Ascending aorta (tissue), 2 donors: ENCODE results near the gene EXOC4. TPM values are rescaled to one million over a fixed set of nuclear protein-coding genes. Genes with fewer than 3 reads are reported as not detected.

Experiments
- DNase-seq, 2 donors: peaks; one replicate each; pipeline ENCODE4 v3.0.0-alpha.2; 2019; ENCODE audit warnings: low spot score in 2 of 2
- H3K27ac ChIP-seq, 2 donors: fragments of 200-600 bp; sonication (generic); one replicate each; pipeline ENCODE4 v1.5.1; 2016 to 2017; ENCODE audit warnings: mild to moderate bottlenecking in 1 of 2
- H3K27me3 ChIP-seq: fragments of 200-600 bp; sonication (generic); one replicate; pipeline ENCODE4 v1.5.1; 2017
- H3K36me3 ChIP-seq, 2 donors: fragments of 200-600 bp; sonication (generic); one replicate each; pipeline ENCODE4 v1.5.1; 2016
- H3K4me1 ChIP-seq, 2 donors: fragments of 200-600 bp; sonication (generic); one replicate each; pipeline ENCODE4 v1.5.1; 2016 to 2017; ENCODE audit warnings: mild to moderate bottlenecking in 1 of 2
- H3K4me3 ChIP-seq, 2 donors: fragments of 200-600 bp; sonication (generic); one replicate each; pipeline ENCODE4 v1.5.1; 2016 to 2017; ENCODE audit warnings: mild to moderate bottlenecking in 1 of 2
- H3K9me3 ChIP-seq, 2 donors: fragments of 200-600 bp; sonication (generic); one replicate each; pipeline ENCODE4 v1.5.1; 2016
- intact Hi-C: fragments of 100-400 bp; cut with DNase I; formaldehyde crosslinking; loops from one replicate; pipeline ENCODE4 v1.15.1; 2023
- total RNA-seq: library from RNA; depleted of rRNA; stranded (reverse); fragments of >200 nt; gene quantifications from one replicate; pipeline ENCODE4 v1.1.0, GENCODE V29; 2016
- TF ChIP-seq, protein P1 (sequence below), 3 experiments: fragments of 200-600 bp in 2 of 3; fragments of 450-650 bp in 1 of 3; sonication (generic) in 2 of 3; IDR thresholded peaks; one replicate each; pipeline ENCODE4 v1.5.1; 2016 to 2019; ENCODE audit warnings: antibody characterized with exemption in 3 of 3, mild to moderate bottlenecking in 1 of 3, moderate library complexity in 1 of 3

EXOC4 gene
- total RNA-seq, 1 donor from 2014 or later, result 27.1 TPM

DNA sequence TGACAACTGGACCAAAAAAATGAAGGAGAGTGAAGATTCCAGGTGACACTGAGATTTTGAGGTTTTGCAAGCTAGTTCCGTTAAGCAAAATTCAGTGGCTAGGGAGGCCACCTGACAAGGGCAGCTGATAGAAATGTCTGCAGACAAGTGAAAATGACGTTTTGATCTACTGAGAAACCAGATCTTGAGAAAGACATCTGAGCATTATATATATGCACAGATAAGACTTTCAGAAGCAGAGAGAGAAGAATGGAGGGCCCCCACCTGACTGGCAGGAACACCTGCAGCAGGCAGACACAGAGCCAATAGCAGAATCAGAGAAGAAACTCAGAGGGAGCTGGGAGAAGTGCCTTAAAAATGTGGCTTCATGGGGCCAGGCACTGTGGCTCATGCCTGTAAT, 798.1 kb downstream of the EXOC4 start:
- Histone ChIP-seq H3K27me3 (no peaks in the 10 kb centered on the region), H3K36me3 (no peaks in the 10 kb centered on the region), H3K4me1 (no peaks in the 10 kb centered on the region), H3K4me3 (no peak overlapping the region), H3K9me3 (no peaks in the 10 kb centered on the region), H3K27ac (no peak overlapping the region)
- no peak for DNase-seq
- TF ChIP-seq, protein P1, sequence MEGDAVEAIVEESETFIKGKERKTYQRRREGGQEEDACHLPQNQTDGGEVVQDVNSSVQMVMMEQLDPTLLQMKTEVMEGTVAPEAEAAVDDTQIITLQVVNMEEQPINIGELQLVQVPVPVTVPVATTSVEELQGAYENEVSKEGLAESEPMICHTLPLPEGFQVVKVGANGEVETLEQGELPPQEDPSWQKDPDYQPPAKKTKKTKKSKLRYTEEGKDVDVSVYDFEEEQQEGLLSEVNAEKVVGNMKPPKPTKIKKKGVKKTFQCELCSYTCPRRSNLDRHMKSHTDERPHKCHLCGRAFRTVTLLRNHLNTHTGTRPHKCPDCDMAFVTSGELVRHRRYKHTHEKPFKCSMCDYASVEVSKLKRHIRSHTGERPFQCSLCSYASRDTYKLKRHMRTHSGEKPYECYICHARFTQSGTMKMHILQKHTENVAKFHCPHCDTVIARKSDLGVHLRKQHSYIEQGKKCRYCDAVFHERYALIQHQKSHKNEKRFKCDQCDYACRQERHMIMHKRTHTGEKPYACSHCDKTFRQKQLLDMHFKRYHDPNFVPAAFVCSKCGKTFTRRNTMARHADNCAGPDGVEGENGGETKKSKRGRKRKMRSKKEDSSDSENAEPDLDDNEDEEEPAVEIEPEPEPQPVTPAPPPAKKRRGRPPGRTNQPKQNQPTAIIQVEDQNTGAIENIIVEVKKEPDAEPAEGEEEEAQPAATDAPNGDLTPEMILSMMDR (IDR thresholded peaks at IDR 0.05), result no peak
- intact Hi-C loops, result no loop called here

DNA sequence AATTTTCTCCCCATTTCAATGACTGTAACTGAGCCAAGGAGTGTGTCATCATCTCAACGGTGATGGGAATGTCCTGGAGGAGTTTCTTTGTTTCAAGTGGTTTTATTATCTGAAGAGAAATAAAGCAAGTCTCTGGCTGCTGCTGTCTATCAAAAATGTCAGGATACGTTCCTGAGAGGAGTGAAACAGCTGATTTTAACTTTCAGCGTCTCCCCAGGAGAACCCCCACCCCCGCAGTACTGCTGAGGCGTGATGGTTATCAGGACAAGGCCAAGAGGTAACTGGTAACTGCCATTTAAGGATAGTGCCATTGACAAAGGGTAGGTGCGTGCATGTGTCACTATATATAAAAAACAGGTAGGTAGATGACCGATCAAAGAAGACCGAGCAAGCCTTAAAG, 803.9 kb downstream of the EXOC4 start:
- Histone ChIP-seq H3K27me3 (no peaks in the 10 kb centered on the region), H3K36me3 (no peaks in the 10 kb centered on the region), H3K27ac (no peak overlapping the region), H3K4me1 (no peaks in the 10 kb centered on the region), H3K9me3 (no peaks in the 10 kb centered on the region), H3K4me3 (no peak overlapping the region)
- intact Hi-C loops, result no loop called here
- DNase-seq, result no peak
- TF ChIP-seq, protein P1 (IDR thresholded peaks at IDR 0.05), result no peak

DNA sequence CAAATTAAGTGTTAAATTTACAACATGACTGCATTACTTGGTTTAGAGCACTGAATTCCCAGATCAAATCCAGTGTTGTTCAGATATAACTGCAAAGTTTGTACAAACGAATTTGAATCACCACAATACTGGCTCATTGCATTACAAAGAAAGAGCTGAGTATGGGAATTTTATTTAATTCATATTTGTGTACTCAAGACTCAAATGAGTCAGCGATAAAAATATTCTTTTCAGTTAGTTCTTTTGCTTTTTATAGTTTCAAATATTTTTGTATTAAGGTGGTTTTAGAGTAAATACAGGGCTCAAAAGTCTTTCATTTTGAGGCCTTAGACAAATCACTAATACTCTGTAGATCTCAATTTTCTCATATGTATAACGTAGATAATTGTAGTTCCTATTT, 805.6 kb downstream of the EXOC4 start:
- TF ChIP-seq, protein P1 (IDR thresholded peaks at IDR 0.05), result no peak
- H3K27ac ChIP-seq, result no peak overlapping the region
- H3K9me3 ChIP-seq, result no peaks in the 10 kb centered on the region
- no peak overlapping the region for H3K4me3 ChIP-seq
- no peaks in the 10 kb centered on the region for H3K4me1 ChIP-seq
- H3K27me3 ChIP-seq, result no peaks in the 10 kb centered on the region
- no peak for DNase-seq
- intact Hi-C loops, result no loop called here
- no peaks in the 10 kb centered on the region for H3K36me3 ChIP-seq

DNA sequence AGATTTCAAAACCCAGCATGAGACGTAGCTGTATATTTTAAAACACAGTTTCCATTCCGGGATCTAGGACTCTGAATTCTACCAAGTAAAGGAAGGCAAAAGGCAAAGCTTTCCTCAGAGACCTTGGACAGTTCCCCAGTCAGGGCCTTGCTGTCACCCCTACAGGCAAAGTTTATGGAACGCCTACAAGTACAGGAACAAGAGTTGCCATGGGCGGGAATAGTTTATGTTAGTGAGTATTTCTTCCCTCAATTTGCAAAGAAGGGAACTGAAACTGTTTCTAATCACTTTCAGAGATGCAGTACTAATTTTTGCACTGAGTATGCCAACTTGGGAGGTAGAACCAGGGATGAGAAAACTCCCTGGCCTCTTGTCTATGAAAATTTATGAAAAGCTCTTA, 806.1 kb downstream of the EXOC4 start:
- intact Hi-C loops, result no loop called here
- H3K4me3 ChIP-seq, result no peak overlapping the region
- H3K27ac ChIP-seq, result no peak overlapping the region
- H3K27me3 ChIP-seq, result no peaks in the 10 kb centered on the region
- no peaks in the 10 kb centered on the region for H3K36me3 ChIP-seq
- no peak for DNase-seq
- TF ChIP-seq, protein P1 (IDR thresholded peaks at IDR 0.05), result no peak
- no peaks in the 10 kb centered on the region for H3K9me3 ChIP-seq
- H3K4me1 ChIP-seq, result no peaks in the 10 kb centered on the region

DNA sequence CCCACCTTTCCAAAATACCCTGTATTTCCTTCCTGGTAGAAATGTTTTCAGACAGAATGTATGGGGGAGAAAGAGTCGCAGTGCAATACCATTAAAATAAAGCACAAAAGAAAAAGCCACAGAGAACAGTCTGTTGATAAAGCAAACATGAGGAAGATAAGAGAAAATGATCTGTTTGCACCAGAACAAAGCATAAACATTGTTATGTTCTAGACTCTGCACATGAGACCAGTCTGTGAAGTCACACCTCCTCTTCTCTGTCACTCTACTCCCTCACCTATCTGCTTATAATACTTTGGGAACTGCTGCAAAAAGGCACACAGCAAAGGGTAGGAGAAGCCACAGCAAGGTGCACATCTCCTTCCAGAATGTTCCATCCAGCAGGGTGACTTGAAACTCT, 807.0 kb downstream of the EXOC4 start:
- TF ChIP-seq, protein P1 (IDR thresholded peaks at IDR 0.05), result no peak
- no peak for DNase-seq
- no peak overlapping the region for H3K27ac ChIP-seq
- no peaks in the 10 kb centered on the region for H3K4me1 ChIP-seq
- H3K36me3 ChIP-seq, result no peaks in the 10 kb centered on the region
- H3K9me3 ChIP-seq, result no peaks in the 10 kb centered on the region
- no peaks in the 10 kb centered on the region for H3K27me3 ChIP-seq
- H3K4me3 ChIP-seq, result no peak overlapping the region
- intact Hi-C loops, result no loop called here

DNA sequence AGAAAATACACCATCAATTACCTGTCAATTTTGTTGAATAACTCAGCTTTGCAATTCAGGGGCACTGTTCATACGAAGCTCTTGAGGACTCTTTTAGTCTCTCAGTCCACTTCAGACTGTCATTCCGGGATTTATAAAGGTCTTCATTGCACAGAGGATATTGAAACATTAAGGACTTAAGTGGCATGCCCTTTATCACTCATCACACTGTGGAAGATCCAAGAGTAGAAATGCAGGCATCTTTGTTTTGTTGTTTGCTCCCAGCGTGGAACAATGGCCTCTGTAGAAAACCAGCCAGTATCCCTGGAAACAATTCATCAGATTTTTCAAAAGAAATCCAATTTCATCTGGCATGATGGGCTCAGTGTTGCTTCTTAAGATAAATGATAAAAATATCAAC, 808.0 kb downstream of the EXOC4 start:
- no peak overlapping the region for H3K27ac ChIP-seq
- no peak for DNase-seq
- H3K9me3 ChIP-seq, result no peaks in the 10 kb centered on the region
- H3K4me3 ChIP-seq, result no peak overlapping the region
- H3K36me3 ChIP-seq, result no peaks in the 10 kb centered on the region
- H3K27me3 ChIP-seq, result no peaks in the 10 kb centered on the region
- TF ChIP-seq, protein P1 (IDR thresholded peaks at IDR 0.05), result no peak
- no peaks in the 10 kb centered on the region for H3K4me1 ChIP-seq
- intact Hi-C loops, result no loop called here
